Pons (tissue), 1 donor: ENCODE results near the gene GPX4.

Experiments used
- DNase-seq: peaks from one replicate; pipeline ENCODE4 v3.0.0-alpha.2; 2016; ENCODE audit warnings: low spot score

The GPX4 gene

DNA sequence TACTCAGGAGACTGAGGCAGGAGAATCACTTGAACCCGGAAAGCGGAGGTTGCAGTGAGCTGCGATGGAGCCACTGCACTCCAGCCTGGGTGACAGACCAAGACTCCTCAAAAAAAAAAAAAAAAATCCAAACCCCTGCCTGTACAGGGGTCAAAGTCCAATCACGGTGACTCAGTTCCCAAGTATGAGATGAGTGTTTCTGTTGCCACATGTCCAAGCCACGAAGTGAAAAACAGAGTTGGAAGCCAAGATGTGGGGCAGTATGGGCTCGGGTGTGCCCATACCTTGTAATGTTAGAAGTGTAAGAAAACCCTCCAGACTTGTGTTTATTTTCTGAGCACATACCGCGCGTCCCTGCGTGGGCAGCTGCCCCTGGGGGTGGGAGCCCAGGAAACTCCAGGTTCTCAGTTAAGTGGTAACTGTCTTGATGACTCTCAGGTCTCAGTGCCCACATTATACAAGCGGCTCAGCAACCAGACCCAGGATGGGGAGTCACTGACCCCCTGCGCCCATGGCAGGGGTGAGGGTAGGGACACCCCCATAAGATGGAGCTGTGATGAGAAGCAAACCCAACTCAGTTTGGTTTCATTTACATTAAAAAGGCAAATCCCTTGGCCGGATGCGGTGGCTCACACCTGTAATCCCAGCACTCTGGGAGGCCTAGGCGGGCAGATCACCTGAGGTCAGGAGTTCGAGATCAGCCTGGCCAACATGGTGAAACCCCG is 1.2 kb upstream of the GPX4 start:
- DNase-seq: no peak

- no peak for DNase-seq
Observed at GRCh38 chr19:1103132-1103707, 574 bp upstream of the GPX4 start.

DNA sequence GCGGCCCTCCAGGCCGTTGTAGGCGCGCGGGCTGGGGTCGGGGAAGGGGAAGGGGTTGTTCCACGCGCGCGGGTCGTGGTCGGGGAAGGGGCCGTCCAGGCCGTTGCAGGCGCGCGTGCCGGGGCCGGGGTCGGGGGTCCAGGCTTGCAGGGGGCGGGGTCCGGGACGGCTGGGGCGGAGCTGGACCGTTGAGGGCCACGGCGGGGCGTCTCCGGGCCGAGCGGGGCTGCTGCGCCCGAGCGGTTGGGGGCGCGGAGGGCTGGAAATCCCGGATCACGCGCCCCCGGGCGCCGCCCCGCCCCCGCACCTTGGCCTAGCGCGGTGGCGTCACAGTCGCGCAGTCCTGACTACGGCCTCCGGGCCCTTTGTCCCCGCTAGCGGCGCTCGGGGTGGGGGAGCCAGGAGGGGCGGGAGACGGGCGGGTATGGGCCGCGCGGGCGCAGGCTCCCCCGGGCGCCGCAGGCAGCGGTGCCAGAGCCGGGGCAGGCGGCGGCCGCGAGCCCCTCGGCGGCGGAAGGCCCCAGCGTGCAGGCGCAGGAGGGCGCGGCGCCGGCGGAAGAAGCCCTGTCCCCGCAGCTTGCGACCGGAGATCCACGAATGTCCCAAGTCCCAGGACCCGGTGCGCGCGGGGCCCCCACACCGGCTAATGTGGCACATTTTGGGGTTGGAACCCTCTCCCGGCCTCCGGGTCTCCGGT is 665 bp downstream of the GPX4 start:
- DNase-seq: peak; percentile 44

DNA sequence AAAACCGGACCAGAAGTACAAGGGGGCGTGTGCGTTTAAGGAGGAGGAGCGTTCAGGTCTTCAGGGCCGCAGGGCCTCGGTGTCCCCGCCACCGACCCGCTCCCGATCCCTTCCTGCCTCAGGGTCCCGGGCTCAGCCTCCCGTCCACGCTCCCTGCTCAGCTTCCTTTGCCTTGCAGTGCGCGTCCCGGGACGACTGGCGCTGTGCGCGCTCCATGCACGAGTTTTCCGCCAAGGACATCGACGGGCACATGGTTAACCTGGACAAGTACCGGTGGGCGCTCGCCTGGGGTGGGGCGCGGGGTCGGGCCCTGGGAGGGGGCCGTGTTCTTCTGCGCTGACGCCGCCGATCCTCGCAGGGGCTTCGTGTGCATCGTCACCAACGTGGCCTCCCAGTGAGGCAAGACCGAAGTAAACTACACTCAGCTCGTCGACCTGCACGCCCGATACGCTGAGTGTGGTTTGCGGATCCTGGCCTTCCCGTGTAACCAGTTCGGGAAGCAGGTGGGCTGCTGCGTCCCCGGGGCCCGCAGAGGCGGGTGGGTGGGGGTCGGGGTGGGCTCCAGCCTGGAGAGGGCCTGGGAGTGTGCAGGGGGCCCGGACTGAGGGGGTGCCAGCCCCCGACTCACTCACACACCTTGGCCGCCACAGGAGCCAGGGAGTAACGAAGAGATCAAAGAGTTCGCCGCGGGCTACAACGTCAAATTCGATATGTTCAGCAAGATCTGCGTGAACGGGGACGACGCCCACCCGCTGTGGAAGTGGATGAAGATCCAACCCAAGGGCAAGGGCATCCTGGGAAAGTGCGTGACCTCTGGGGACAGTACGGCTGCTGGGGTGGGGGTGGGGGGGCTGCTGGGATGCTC is 1.4 kb downstream of the GPX4 start:
- no peak for DNase-seq

DNA sequence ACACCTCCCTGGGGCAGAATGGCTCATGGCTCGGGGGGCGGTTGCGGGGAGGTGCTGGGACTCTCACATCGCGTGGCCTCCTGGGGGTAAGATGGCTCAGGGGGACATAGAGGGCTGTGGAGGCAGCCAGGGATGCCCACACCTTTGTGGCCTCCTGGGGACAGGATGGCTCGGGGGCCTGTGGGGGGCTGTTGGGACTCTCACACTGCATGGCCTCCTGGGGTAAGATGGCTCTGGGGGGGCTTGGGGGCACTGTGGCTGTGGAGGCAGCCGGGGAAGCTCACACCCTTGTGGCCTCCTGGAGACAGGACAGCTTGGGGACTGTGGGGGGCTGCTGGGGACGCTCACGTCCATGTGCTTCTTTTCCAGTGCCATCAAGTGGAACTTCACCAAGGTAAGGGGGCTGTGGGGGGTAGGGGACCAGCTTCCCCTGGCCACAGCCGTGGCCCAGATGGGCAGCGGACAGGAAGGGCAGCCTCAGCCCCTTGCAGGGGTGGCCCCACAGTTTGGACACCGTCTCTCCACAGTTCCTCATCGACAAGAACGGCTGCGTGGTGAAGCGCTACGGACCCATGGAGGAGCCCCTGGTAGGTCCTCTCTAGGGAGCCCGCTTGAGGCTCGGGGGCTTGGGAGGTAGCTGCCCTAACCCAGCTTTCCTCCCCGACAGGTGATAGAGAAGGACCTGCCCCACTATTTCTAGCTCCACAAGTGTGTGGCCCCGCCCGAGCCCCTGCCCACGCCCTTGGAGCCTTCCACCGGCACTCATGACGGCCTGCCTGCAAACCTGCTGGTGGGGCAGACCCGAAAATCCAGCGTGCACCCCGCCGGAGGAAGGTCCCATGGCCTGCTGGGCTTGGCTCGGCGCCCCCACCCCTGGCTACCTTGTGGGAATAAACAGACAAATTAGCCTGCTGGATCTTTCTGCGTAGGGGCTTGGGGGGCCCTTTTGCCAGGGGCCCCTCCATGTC is 2.4 kb downstream of the GPX4 start:
- DNase-seq: no peak

GRCh38 chr19:1106841-1107660 is 3.3 kb downstream of the GPX4 start:
- no peak for DNase-seq

GRCh38 chr19:1107661-1108261 is 4.0 kb downstream of the GPX4 start:
- DNase-seq: no peak

DNA sequence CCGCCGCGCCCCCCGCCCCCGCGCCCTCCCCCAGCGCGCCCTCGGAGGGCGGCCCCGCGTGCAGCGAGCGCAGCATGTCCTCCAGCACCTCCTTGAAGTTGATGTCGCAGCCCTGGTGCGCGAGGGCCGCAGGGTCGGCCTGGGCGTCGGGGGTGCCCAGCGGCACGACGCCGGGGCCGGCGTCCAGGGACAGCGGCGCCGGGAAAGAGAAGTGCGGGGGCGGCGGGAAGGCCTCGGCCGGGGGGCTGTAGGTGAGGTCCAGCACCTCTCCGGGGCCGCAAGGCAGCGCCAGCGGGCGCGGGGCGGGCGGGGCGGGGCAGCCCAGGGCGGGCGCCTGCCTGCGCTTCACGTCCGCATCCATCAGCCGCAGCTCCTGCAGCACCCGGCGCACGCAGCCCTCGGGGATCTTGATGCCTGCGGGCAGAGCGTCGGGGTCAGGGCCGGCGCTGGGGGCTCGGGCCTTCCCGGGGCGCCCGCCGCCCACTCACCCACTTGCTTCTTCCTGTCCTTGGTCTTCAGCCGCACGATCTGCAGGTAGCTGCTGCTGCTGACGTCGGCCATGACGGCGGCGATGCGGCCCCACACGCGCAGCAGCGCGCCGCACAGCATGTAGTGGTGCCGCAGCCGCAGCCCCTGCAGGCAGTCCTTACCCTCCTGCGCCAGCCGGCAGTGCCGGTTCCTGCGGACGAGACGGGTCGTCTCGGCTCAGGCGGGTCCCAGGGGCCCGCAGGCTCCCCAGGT is 4.7 kb downstream of the GPX4 start:
- DNase-seq: no peak

GRCh38 chr19:1109032-1109551 is 5.3 kb downstream of the GPX4 start:
- no peak for DNase-seq

GRCh38 chr19:1109697-1110671 is 6.2 kb downstream of the GPX4 start:
- no peak for DNase-seq

GRCh38 chr19:1110809-1111640 is 7.2 kb downstream of the GPX4 start:
- no peak for DNase-seq

DNA sequence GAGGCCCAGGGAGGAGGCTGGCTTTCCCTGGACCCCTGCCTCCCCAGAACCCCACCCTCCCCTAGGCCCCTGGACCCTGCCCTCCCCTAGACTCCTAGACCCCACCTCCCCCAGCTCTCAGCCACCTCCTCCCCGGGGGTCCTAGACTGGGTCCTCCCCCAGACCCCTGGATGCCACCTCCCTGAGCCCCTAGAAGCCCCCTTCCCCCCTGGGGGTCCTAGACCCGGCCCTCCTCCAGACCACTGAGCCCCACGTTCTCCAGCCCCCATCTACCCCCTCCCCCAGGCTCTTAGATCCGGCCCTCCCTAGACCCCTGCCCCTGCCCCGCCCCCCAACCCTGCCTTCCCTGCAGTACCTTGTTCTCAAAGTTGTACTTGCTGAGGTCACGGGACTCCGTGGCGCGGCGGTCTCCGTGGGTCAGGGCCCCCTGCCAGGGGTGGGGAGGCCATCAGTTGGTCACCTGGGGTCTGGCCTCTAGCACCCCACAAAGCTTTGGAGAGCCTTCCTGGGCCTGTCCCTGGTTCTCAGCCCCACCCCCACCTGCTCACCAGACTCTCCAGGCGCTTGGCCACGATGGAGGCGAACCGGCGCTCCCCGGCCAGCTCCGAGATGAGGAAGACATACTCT is 8.0 kb downstream of the GPX4 start:
- DNase-seq: no peak

DNA sequence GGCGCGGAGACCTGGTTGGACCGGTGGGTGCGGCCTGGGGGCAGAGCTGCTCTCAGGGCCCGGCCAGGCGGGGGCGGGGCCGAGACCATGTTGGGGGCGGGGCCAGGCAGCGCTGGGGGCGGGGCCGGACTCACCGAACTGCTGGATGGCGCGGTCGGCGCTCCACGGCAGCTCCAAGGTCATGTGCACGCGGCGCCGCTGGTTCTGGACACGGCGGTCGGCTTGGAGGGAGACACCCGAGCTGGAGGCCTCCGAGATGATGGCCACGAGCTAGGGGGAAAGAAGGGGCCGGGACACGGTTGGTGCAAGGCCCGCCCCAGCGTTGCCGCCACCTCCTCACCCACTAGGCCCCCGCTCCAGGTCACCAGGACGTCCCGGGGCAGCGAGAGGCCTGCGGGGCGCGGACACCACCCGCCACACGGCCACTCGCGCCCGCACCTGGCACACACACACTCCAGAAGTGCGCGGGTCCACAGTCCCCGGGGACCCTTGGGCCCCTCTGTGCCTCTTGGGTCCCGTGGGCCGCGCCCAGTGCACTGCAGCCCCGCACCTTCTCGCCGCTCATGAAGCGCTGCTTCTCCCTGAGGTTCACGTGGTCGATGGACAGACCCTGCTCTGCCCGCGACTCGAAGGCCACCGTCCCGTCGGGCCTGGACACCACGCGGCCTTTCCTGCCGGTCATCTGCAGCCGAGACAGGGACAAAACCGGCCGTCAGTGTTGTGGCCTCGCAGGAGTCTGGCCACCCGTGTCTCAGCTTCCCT is 8.7 kb downstream of the GPX4 start:
- no peak for DNase-seq

DNA sequence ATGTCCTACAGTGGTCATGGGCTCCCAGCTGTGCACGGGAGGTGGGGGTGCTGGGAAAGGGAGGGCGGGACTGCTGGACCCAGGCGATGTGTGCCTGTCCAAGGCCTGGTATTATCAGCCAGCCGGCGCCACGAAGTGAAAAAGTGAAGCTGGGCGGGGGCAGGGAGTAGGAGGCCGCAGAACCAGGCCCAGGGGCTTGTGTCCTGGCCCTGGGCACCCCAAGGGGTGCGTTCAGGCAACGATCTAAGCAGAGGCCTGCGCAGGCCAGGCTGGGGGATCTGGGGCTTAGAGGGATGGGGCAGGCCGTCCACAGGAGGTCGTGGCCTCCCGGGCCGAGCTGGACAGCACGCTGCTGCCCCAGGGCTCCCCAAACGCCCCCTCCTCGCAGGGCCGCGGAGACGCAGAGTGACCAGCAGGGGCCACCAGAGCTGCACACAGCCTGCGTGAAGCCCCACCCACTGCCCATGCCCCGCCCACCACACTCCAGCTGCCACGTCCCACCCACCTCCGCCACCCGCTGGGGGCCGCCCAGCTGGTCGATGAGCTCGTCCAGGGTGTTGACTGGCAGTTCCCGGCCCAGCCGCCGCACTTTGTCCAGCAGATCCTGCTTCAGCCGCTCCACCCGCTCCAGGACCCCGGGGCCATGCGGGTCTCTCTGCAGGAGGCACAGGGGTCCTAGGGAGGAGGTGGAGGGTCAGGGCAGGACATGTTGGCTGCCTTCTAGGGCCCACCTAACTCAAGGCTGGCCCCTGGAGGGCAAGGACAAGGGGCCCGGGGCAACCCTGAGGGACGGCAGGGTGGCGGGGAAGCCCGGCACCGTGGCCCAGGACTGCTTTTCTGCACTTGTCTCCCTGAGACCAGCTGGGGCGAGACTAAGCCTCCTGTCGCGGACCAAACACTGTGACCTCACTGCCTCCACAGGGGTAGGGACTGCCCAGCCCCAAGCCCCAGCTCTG is 9.5 kb downstream of the GPX4 start:
- peak; percentile 89 for DNase-seq
